Measurements from ENCODE around the gene ZZZ3.

- TF ChIP-seq CTCF (IDR thresholded peaks at IDR 0.05; ENCODE audit: low read depth, low read length) (no peak), EZH2phosphoT487 (IDR thresholded peaks at IDR 0.05; ENCODE audit: low read depth) (no peak)
Measured at GRCh38 chr1:77636864-77637263, 45.6 kb downstream of the ZZZ3 start.
